ENCODE results near the gene IL36G. TPM values are rescaled to one million over a fixed set of nuclear protein-coding genes. Genes with fewer than 3 reads are reported as not detected.

The IL36G gene
- total and polyA plus RNA-seq, 2 donors = 0.24 to 2.7 TPM

DNA sequence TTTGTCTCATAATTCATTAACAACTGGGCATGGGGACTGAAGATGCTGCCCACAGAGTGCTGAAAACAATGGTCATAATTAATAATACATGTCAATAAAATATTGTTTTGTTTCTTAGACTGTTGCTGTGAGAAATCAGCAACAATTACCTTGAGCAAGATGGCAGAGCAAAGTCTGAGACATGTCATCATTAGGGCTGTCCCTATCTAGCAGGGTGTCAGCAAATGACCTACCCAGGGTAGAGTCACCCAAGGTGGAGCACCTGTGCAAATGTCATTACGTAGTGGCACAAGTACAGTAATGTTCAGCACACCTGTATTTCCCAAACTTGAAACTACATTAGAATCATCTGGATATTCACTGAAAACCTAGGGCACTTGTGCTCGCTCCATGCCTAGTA lies 16.8 kb downstream of the IL36G start:
- Histone ChIP-seq H3K9me3 (ENCODE audit: control insufficient read depth in 2 of 2, insufficient read depth in 1 of 2, low read length in 1 of 2) (peaks cover 0 to 13% of the 10 kb centered on the region in 2 donors), H3K27me3 (ENCODE audit: control insufficient read depth in 2 of 2, insufficient read depth in 1 of 2, low read length in 1 of 2) (no peaks in the 10 kb centered on the region), H3K36me3 (ENCODE audit: control insufficient read depth in 2 of 2, insufficient read depth in 2 of 2, low read length in 1 of 2) (no peaks in the 10 kb centered on the region), H3K4me1 (ENCODE audit: control insufficient read depth in 2 of 2, insufficient read depth in 2 of 2, low read length in 2 of 2) (peaks cover 12 to 20% of the 10 kb centered on the region in 2 donors), H3K27ac (ENCODE audit: low read depth in 1 of 2, low read length in 1 of 2) (peak overlapping the region in 1 of 2 donors; percentile 31), H3K4me3 (ENCODE audit: low read length in 2 of 2) (no peak overlapping the region)
- 98% methylated on average over 2 of the region's 2 CpGs for WGBS
- DNase-seq (ENCODE audit: low read depth in 6 of 9, low spot score in 9 of 9) = no peak

DNA sequence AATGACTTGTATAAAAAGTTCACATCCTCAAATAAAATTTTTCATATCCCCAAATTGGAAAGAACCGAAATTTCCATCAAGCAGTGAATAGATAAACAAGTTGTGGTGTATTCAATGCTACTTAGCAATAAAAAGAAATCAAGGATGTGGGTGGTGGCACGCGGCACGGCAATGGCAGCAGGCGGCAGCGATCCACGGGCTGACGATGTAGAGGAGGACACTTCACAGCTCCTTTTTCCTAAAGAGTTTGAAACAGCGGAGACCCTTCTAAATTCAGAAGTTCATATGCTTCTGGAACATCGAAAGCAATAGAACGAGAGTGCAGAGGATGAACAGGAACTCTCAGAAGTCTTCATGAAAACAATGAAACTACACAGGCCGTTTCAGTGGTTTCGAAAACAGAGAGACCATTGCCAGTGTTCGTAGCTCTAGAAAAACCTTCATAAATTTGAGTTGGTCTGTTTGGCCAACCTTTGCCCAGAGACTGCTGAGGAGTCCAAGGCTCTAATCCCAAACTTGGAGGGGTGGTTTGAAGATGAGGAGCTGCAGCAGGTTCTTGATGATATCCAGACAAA lies 17.6 kb downstream of the IL36G start:
- peak overlapping the region; percentile 80 for H3K27ac ChIP-seq (ENCODE audit: low read depth in 1 of 2, low read length in 1 of 2)
- no peak overlapping the region for H3K4me3 ChIP-seq (ENCODE audit: low read length in 2 of 2)
- peaks cover 12 to 20% of the 10 kb centered on the region in 2 donors for H3K4me1 ChIP-seq (ENCODE audit: control insufficient read depth in 2 of 2, insufficient read depth in 2 of 2, low read length in 2 of 2)
- H3K27me3 ChIP-seq (ENCODE audit: control insufficient read depth in 2 of 2, insufficient read depth in 1 of 2, low read length in 1 of 2) = no peaks in the 10 kb centered on the region
- H3K9me3 ChIP-seq (ENCODE audit: control insufficient read depth in 2 of 2, insufficient read depth in 1 of 2, low read length in 1 of 2) = peaks cover 0 to 13% of the 10 kb centered on the region in 2 donors
- no peaks in the 10 kb centered on the region for H3K36me3 ChIP-seq (ENCODE audit: control insufficient read depth in 2 of 2, insufficient read depth in 2 of 2, low read length in 1 of 2)
- DNase-seq (ENCODE audit: low read depth in 6 of 9, low spot score in 9 of 9) = peak in 1 of 9 donors; percentile 20
- WGBS = 91% methylated on average over 14 of the region's 14 CpGs

DNA sequence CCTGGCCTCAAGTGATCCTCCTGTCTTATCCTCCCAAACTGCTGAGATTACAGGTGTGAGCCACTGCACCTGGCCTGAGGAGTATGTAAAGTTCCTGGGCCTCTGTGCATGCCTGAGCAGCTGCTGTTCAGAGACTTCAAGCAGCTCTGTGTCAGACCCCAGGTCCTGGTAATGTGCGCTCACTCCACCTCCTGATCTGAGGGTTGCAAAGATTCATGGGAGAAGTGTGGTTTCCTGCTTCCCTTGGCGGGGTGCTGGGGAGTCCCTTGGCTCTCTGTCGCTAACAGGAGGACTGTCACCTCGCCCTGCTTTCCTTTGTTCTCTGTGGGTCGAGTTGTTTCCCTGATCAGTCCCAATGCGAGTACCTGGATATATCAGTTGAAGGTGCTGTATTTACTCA lies 18.8 kb downstream of the IL36G start:
- 6% methylated on average over 6 of the region's 6 CpGs for WGBS
- no peaks in the 10 kb centered on the region for H3K36me3 ChIP-seq (ENCODE audit: control insufficient read depth in 2 of 2, insufficient read depth in 2 of 2, low read length in 1 of 2)
- no peaks in the 10 kb centered on the region for H3K27me3 ChIP-seq (ENCODE audit: control insufficient read depth in 2 of 2, insufficient read depth in 1 of 2, low read length in 1 of 2)
- H3K9me3 ChIP-seq (ENCODE audit: control insufficient read depth in 2 of 2, insufficient read depth in 1 of 2, low read length in 1 of 2) = peaks cover 0 to 16% of the 10 kb centered on the region in 2 donors
- peak; percentile 77 to 97 (median 89) for DNase-seq (ENCODE audit: low read depth in 6 of 9, low spot score in 9 of 9)
- H3K4me3 ChIP-seq (ENCODE audit: low read length in 2 of 2) = peak overlapping the region in 1 of 2 donors; percentile 12
- peaks cover 12 to 20% of the 10 kb centered on the region in 2 donors for H3K4me1 ChIP-seq (ENCODE audit: control insufficient read depth in 2 of 2, insufficient read depth in 2 of 2, low read length in 2 of 2)
- peak overlapping the region; percentile 5 to 80 for H3K27ac ChIP-seq (ENCODE audit: low read depth in 1 of 2, low read length in 1 of 2)

DNA sequence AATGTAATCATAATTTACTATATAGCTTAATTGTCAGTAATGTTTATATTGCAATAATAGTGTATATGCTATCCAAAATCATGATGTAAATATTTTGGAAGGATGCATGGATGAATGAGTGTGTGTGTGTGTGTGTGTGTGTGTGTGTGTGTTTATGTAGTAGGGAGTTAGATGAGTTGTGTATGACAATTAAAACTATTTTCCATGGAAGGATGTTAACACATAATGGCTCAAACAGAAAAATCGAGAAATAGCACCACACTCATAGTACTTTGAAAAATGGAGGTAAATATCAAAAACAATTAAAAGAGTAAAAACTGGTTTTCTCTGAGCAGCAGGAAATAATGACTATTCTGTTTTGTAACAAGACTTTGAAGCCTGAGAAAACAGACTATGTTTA lies 19.3 kb downstream of the IL36G start:
- peak overlapping the region in 1 of 2 donors; percentile 12 for H3K4me3 ChIP-seq (ENCODE audit: low read length in 2 of 2)
- peak overlapping the region in 1 of 2 donors; percentile 80 for H3K27ac ChIP-seq (ENCODE audit: low read depth in 1 of 2, low read length in 1 of 2)
- WGBS = 75% methylated on average over 1 of the region's 1 CpG
- DNase-seq (ENCODE audit: low read depth in 6 of 9, low spot score in 9 of 9) = peak in 1 of 9 donors; percentile 51
- H3K4me1 ChIP-seq (ENCODE audit: control insufficient read depth in 2 of 2, insufficient read depth in 2 of 2, low read length in 2 of 2) = peaks cover 12 to 20% of the 10 kb centered on the region in 2 donors
- no peaks in the 10 kb centered on the region for H3K36me3 ChIP-seq (ENCODE audit: control insufficient read depth in 2 of 2, insufficient read depth in 2 of 2, low read length in 1 of 2)
- peaks cover 0 to 16% of the 10 kb centered on the region in 2 donors for H3K9me3 ChIP-seq (ENCODE audit: control insufficient read depth in 2 of 2, insufficient read depth in 1 of 2, low read length in 1 of 2)
- no peaks in the 10 kb centered on the region for H3K27me3 ChIP-seq (ENCODE audit: control insufficient read depth in 2 of 2, insufficient read depth in 1 of 2, low read length in 1 of 2)

DNA sequence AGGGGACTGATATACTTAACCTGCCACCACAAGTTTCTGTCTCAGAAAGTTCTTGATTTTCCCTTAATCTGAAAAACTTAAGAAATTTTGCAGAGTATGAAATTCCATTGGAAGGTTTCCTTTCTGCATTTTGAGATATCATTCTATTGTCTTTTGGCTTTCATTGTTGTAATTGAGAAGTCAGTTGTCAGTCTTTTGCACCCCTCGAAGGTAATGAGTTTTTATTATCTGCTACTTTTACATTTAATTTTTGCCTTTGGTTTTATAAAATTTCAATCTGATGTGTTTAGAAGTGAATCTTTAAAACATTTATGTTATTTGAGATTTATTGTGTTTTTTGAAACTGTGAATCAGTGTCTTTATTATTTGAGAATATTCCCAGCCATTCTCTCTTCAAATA lies 22.6 kb downstream of the IL36G start:
- H3K9me3 ChIP-seq (ENCODE audit: control insufficient read depth in 2 of 2, insufficient read depth in 1 of 2, low read length in 1 of 2) = peaks cover 0 to 11% of the 10 kb centered on the region in 2 donors
- peaks cover 12 to 18% of the 10 kb centered on the region in 2 donors for H3K4me1 ChIP-seq (ENCODE audit: control insufficient read depth in 2 of 2, insufficient read depth in 2 of 2, low read length in 2 of 2)
- 94% methylated on average over 1 of the region's 1 CpG for WGBS
- H3K4me3 ChIP-seq (ENCODE audit: low read length in 2 of 2) = no peak overlapping the region
- no peak overlapping the region for H3K27ac ChIP-seq (ENCODE audit: low read depth in 1 of 2, low read length in 1 of 2)
- H3K36me3 ChIP-seq (ENCODE audit: control insufficient read depth in 2 of 2, insufficient read depth in 2 of 2, low read length in 1 of 2) = no peaks in the 10 kb centered on the region
- H3K27me3 ChIP-seq (ENCODE audit: control insufficient read depth in 2 of 2, insufficient read depth in 1 of 2, low read length in 1 of 2) = no peaks in the 10 kb centered on the region
- no peak for DNase-seq (ENCODE audit: low read depth in 6 of 9, low spot score in 9 of 9)

- peaks cover under 1% of the 10 kb centered on the region in 2 donors for H3K4me1 ChIP-seq (ENCODE audit: control insufficient read depth in 2 of 2, insufficient read depth in 2 of 2, low read length in 2 of 2)
- no peak overlapping the region for H3K27ac ChIP-seq (ENCODE audit: low read depth in 1 of 2, low read length in 1 of 2)
- H3K36me3 ChIP-seq (ENCODE audit: control insufficient read depth in 2 of 2, insufficient read depth in 2 of 2, low read length in 1 of 2) = no peaks in the 10 kb centered on the region
- no peak overlapping the region for H3K4me3 ChIP-seq (ENCODE audit: low read length in 2 of 2)
- no peak for DNase-seq (ENCODE audit: low read depth in 6 of 9, low spot score in 9 of 9)
- WGBS = 95% methylated on average over 2 of the region's 2 CpGs
- no peaks in the 10 kb centered on the region for H3K27me3 ChIP-seq (ENCODE audit: control insufficient read depth in 2 of 2, insufficient read depth in 1 of 2, low read length in 1 of 2)
- H3K9me3 ChIP-seq (ENCODE audit: control insufficient read depth in 2 of 2, insufficient read depth in 1 of 2, low read length in 1 of 2) = peaks cover 0 to 11% of the 10 kb centered on the region in 2 donors
Observed at GRCh38 chr2:113002677-113003076, 24.9 kb downstream of the IL36G start.

GRCh38 chr2:113005030-113005509 lies 27.3 kb downstream of the IL36G start, which contains the start of gene IL36A:
IL36A (plus strand) TSS chr2:113005459; CDS start chr2:113005872, 413 bp downstream.
- WGBS = 98% methylated on average over 3 of the region's 3 CpGs
- Histone ChIP-seq H3K4me3 (ENCODE audit: low read length in 2 of 2) (no peak within 1 kb of the TSS), H3K27me3 (ENCODE audit: control insufficient read depth in 2 of 2, insufficient read depth in 1 of 2, low read length in 1 of 2) (no peaks in the 10 kb centered on the region), H3K4me1 (ENCODE audit: control insufficient read depth in 2 of 2, insufficient read depth in 2 of 2, low read length in 2 of 2) (peaks cover 2 to 3% of the 10 kb centered on the region in 2 donors), H3K36me3 (ENCODE audit: control insufficient read depth in 2 of 2, insufficient read depth in 2 of 2, low read length in 1 of 2) (no peaks in the 10 kb centered on the region), H3K27ac (ENCODE audit: low read depth in 1 of 2, low read length in 1 of 2) (no peak within 1 kb of the TSS), H3K9me3 (ENCODE audit: control insufficient read depth in 2 of 2, insufficient read depth in 1 of 2, low read length in 1 of 2) (peaks cover 0 to 3% of the 10 kb centered on the region in 2 donors)
- DNase-seq (ENCODE audit: low read depth in 6 of 9, low spot score in 9 of 9) = no peak

DNA sequence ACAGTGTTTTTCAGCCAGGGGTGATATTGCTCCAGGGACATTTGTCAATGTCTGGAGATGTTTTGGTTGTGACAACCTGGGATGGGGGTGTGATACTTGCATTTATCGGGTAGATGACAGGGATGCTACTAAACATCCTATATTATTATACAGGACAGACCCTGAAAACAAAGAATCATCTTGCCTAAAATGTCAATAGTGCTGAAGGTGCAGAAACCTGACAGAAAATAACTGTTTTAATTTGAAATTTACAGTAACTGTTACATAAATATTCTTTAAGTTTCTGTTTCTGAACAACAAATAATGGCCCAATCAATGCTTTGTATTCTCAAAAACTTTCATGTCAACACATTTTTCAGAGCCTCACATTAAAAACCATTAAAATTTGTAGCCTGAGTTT lies 29.4 kb downstream of the IL36G start:
- no peaks in the 10 kb centered on the region for H3K27me3 ChIP-seq (ENCODE audit: control insufficient read depth in 2 of 2, insufficient read depth in 1 of 2, low read length in 1 of 2)
- DNase-seq (ENCODE audit: low read depth in 6 of 9, low spot score in 9 of 9) = no peak
- WGBS = 96% methylated on average over 1 of the region's 1 CpG
- no peak overlapping the region for H3K27ac ChIP-seq (ENCODE audit: low read depth in 1 of 2, low read length in 1 of 2)
- H3K36me3 ChIP-seq (ENCODE audit: control insufficient read depth in 2 of 2, insufficient read depth in 2 of 2, low read length in 1 of 2) = no peaks in the 10 kb centered on the region
- H3K4me3 ChIP-seq (ENCODE audit: low read length in 2 of 2) = no peak overlapping the region
- no peaks in the 10 kb centered on the region for H3K9me3 ChIP-seq (ENCODE audit: control insufficient read depth in 2 of 2, insufficient read depth in 1 of 2, low read length in 1 of 2)
- H3K4me1 ChIP-seq (ENCODE audit: control insufficient read depth in 2 of 2, insufficient read depth in 2 of 2, low read length in 2 of 2) = peaks cover 2 to 5% of the 10 kb centered on the region in 2 donors

GRCh38 chr2:113009622-113010021 lies 31.8 kb downstream of the IL36G start:
- Histone ChIP-seq H3K36me3 (ENCODE audit: control insufficient read depth in 2 of 2, insufficient read depth in 2 of 2, low read length in 1 of 2) (no peaks in the 10 kb centered on the region), H3K27ac (ENCODE audit: low read depth in 1 of 2, low read length in 1 of 2) (peak overlapping the region in 1 of 2 donors; percentile 60), H3K27me3 (ENCODE audit: control insufficient read depth in 2 of 2, insufficient read depth in 1 of 2, low read length in 1 of 2) (no peaks in the 10 kb centered on the region), H3K9me3 (ENCODE audit: control insufficient read depth in 2 of 2, insufficient read depth in 1 of 2, low read length in 1 of 2) (no peaks in the 10 kb centered on the region), H3K4me3 (ENCODE audit: low read length in 2 of 2) (no peak overlapping the region), H3K4me1 (ENCODE audit: control insufficient read depth in 2 of 2, insufficient read depth in 2 of 2, low read length in 2 of 2) (peaks cover 2 to 5% of the 10 kb centered on the region in 2 donors)
- peak in 3 of 9 donors; percentile 22 to 63 (median 22) for DNase-seq (ENCODE audit: low read depth in 6 of 9, low spot score in 9 of 9)
- WGBS = 16% methylated on average over 1 of the region's 1 CpG
